ENCODE data around the gene TMEM263.

DNA sequence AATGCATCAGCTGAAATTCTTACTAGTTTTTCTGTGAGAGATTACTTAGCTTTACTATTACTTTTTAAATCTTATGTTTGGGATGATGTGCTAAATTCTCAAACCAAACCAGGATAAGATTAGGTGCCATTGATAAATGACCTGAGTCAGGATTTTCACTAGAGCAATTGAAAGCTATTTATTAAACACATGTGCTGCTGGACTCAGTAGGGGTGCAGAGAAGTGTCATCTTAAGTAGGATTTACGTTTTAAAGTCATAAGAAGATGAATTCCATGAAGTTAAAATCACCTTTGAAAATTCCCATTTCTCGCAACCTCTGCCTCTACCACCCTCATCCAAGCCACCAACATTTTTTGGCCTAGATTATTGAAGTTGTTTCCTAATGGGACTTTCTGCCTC, 8.8 kb downstream of the TMEM263 start:
- TF ChIP-seq, protein P1, sequence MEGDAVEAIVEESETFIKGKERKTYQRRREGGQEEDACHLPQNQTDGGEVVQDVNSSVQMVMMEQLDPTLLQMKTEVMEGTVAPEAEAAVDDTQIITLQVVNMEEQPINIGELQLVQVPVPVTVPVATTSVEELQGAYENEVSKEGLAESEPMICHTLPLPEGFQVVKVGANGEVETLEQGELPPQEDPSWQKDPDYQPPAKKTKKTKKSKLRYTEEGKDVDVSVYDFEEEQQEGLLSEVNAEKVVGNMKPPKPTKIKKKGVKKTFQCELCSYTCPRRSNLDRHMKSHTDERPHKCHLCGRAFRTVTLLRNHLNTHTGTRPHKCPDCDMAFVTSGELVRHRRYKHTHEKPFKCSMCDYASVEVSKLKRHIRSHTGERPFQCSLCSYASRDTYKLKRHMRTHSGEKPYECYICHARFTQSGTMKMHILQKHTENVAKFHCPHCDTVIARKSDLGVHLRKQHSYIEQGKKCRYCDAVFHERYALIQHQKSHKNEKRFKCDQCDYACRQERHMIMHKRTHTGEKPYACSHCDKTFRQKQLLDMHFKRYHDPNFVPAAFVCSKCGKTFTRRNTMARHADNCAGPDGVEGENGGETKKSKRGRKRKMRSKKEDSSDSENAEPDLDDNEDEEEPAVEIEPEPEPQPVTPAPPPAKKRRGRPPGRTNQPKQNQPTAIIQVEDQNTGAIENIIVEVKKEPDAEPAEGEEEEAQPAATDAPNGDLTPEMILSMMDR (conservative IDR thresholded peaks at IDR 0.05; ENCODE audit: low read length): no peak
- TF ChIP-seq EZH2phosphoT487 (IDR thresholded peaks at IDR 0.05; ENCODE audit: borderline replicate concordance): no peak
